Body of pancreas (tissue), 4 donors: ENCODE results near the gene GIT1. TPM values are rescaled to one million over a fixed set of nuclear protein-coding genes. Genes with fewer than 3 reads are reported as not detected.

ENCODE experiments used
- ATAC-seq: fragments of 150-250 bp; one replicate; pipeline ENCODE4 v1.9.1; 2016
- DNase-seq, 4 donors: peaks; one replicate each; pipeline ENCODE4 v3.0.0-alpha.2; 2019
- H3K27ac ChIP-seq, 4 donors: fragments of 200-600 bp; sonication (generic); 1 replicate in 3 of 4; 2 replicates in 1 of 4; pipeline versions ENCODE4 v1.5.1 to v1.6.1; 2016 to 2019; ENCODE audit warnings: mild to moderate bottlenecking in 1 of 4, mixed read lengths in 1 of 4, moderate library complexity in 1 of 4
- H3K27me3 ChIP-seq, 2 donors: fragments of 200-600 bp; sonication (generic); one replicate each; pipeline ENCODE4 v1.6.0; 2016; ENCODE audit warnings: mild to moderate bottlenecking in 1 of 2
- H3K36me3 ChIP-seq, 2 donors: fragments of 200-600 bp; sonication (generic); replicated peaks in 1 of 2; 2 replicates each; pipeline ENCODE4 v1.5.1; 2016; ENCODE audit warnings: low read depth in 2 of 2; ENCODE audit not compliant: insufficient read depth in 1 of 2
- H3K4me1 ChIP-seq: fragments of 200-600 bp; sonication (generic); one replicate; pipeline ENCODE4 v1.6.0; 2016
- H3K4me3 ChIP-seq, 2 donors: fragments of 200-600 bp; sonication (generic); 1 replicate in 1 of 2; 2 replicates in 1 of 2; pipeline ENCODE4 v1.5.1; 2016 to 2019
- H3K9me3 ChIP-seq, 3 donors: fragments of 200-600 bp; sonication (generic); 1 replicate in 2 of 3; 2 replicates in 1 of 3; pipeline ENCODE4 v1.5.1; 2016
- POLR2A ChIP-seq, 3 donors: fragments of 450-650 bp; IDR thresholded peaks; one replicate each; pipeline ENCODE4 v1.6.1; 2016; ENCODE audit warnings: antibody characterized with exemption in 3 of 3, mild to moderate bottlenecking in 2 of 3
- WGBS, 2 donors: methylation state at CpG; one replicate each; pipeline ENCODE4 v1.1.5; 2017; 5-methylcytosine and 5-hydroxymethylcytosine counted together
- intact Hi-C: fragments of 100-400 bp; cut with DNase I; formaldehyde crosslinking; loops from one replicate; pipeline ENCODE4 v1.15.1; 2023
- total RNA-seq, 2 donors: library from RNA; depleted of rRNA; stranded (reverse); fragments of >200 nt; gene quantifications; one replicate each; pipeline ENCODE4 v1.1.0, GENCODE V29; 2016
- TF ChIP-seq, protein P1 (sequence below), 7 experiments: fragments of 450-650 bp in 4 of 7; fragments of 200-600 bp in 3 of 7; sonication (generic) in 3 of 7; IDR thresholded peaks; one replicate each; pipeline ENCODE4 v1.5.1; 2016 to 2019; ENCODE audit warnings: antibody characterized with exemption in 7 of 7

The GIT1 gene
- total RNA-seq, 2 donors from 2014 or later = 26.7 to 34.3 TPM

DNA sequence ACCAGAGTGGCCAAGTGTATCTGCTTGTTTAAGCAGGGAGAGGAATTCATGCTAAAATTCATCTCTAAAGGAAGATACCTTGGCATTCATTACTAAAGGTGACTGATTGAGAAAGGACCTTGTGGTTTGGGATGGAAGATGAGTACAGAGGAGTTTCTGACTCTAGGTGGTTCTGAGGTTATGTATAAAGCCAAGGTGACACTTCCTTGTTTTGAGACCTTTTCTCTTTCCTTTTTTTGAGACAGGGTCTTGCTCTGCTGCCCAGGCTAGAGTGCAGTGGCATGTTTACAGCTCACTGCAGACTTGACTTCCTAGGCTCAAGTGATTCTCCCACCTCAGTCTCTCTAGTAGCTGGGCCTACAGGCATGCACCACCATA lies 31.7 kb downstream of the GIT1 start:
- TF ChIP-seq, protein P1, sequence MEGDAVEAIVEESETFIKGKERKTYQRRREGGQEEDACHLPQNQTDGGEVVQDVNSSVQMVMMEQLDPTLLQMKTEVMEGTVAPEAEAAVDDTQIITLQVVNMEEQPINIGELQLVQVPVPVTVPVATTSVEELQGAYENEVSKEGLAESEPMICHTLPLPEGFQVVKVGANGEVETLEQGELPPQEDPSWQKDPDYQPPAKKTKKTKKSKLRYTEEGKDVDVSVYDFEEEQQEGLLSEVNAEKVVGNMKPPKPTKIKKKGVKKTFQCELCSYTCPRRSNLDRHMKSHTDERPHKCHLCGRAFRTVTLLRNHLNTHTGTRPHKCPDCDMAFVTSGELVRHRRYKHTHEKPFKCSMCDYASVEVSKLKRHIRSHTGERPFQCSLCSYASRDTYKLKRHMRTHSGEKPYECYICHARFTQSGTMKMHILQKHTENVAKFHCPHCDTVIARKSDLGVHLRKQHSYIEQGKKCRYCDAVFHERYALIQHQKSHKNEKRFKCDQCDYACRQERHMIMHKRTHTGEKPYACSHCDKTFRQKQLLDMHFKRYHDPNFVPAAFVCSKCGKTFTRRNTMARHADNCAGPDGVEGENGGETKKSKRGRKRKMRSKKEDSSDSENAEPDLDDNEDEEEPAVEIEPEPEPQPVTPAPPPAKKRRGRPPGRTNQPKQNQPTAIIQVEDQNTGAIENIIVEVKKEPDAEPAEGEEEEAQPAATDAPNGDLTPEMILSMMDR (IDR thresholded peaks at IDR 0.05) = no peak
- TF ChIP-seq POLR2A (IDR thresholded peaks at IDR 0.05) = no peak
- Histone ChIP-seq H3K4me1 (peaks cover 27% of the 10 kb centered on the region), H3K27ac (no peak overlapping the region), H3K27me3 (no peaks in the 10 kb centered on the region), H3K36me3 (no peaks in the 10 kb centered on the region), H3K9me3 (no peaks in the 10 kb centered on the region), H3K4me3 (no peak overlapping the region)
- intact Hi-C loops = no loop called here
- DNase-seq = no peak
- no peak for ATAC-seq

DNA sequence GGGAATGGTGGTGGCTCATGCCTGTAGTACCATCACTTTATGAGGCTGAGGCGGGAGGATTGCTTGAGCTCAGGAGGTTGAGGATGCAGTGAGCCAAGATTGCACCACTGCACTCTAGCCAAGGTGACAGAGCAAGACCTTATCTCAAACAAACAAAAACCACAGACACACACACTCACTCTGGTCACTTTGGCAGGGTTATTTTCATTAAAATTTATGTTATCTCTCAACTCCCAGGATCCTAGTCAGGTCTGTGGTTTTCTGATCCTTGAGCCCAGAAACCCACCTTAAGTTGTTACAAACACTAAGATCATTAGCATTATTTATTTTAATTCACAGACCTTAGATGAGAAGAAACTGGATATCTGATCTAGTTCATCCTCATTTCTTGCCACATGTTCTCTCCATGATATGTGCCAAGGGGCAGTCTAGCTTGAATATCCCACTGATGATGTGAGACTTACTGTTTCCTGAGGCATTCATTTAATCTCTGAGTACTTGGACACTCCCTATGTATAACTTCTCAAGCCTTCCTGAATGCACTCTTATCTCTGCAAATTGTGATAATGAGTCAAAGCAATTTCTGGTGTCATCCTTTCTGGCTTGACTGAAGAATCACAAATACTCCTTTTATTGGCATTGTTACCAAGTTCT lies 32.2 kb downstream of the GIT1 start:
- WGBS, 2 donors = 87 to 92% methylated on average over 1 of the region's 1 CpG
- no peak for TF ChIP-seq POLR2A (IDR thresholded peaks at IDR 0.05)
- TF ChIP-seq, protein P1 (IDR thresholded peaks at IDR 0.05) = no peak
- H3K27ac ChIP-seq = no peak overlapping the region
- no peaks in the 10 kb centered on the region for H3K36me3 ChIP-seq
- intact Hi-C loops = no loop called here
- no peak overlapping the region for H3K4me3 ChIP-seq
- no peaks in the 10 kb centered on the region for H3K27me3 ChIP-seq
- H3K9me3 ChIP-seq = no peaks in the 10 kb centered on the region
- no peak for DNase-seq
- peaks cover 27% of the 10 kb centered on the region for H3K4me1 ChIP-seq
- ATAC-seq = no peak

DNA sequence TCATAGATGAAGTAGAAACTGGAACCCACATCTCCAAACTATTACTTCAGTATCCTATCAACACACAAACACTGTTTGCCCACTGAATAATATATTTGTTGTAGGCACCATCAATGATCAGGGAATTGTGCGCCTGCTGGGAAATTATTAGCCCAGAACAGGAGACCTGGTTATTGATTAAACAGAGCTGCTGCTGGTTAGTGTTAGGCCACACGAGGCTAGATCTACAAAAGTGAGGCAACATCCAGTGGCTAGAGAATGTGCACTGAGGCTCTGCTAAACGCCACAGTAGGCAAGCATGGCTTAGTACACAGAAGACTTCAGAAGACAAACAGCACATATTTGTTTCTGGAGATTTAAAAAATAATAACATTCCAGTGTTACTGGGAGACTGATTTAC lies 33.6 kb downstream of the GIT1 start:
- TF ChIP-seq, protein P1 (IDR thresholded peaks at IDR 0.05) = no peak
- TF ChIP-seq POLR2A (IDR thresholded peaks at IDR 0.05) = no peak
- Histone ChIP-seq H3K9me3 (no peaks in the 10 kb centered on the region), H3K4me1 (peaks cover 27% of the 10 kb centered on the region), H3K4me3 (no peak overlapping the region), H3K27me3 (no peaks in the 10 kb centered on the region), H3K36me3 (no peaks in the 10 kb centered on the region), H3K27ac (peak overlapping the region; percentile 4 to 57 (median 26))
- intact Hi-C loops = no loop called here
- ATAC-seq = peak; percentile 93
- DNase-seq = peak; percentile 52 to 78 (median 69)
- 10 to 18% methylated on average over 3 of the region's 3 CpGs for WGBS, 2 donors

DNA sequence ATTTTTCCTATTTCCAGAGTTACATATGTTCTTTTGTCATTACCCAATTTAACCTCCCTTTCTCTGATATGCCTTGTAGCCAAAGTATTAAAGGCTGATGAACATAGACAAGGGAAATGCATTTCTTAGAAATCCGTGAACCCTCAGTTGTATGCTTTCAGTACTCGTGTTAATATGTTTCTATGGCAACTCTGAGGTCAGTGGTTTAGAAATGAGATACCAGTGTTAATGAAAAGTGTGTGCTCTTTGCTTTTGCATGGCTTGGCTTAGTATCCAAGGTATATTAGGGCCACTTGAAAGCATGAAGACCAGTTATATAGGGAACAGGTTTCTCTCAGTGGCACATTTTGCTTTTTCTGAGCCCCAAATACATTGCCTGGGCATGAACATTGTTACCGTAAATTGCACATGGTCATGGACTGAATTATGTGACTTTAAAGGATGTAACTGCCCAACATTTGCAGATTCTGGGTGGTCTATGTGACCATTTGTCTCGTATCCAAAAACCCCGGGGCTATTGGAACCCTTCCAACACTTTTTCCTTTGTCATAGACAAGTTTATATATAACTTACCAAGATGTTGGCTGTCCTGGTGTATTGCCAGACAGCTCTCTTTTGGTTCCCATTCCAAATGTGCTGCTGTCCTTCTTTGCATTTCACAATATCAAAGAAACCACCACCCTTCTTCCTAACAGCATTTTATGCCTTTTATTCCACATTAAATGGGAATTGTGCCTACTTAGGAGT lies 40.1 kb downstream of the GIT1 start:
- Histone ChIP-seq H3K9me3 (no peaks in the 10 kb centered on the region), H3K36me3 (no peaks in the 10 kb centered on the region), H3K4me3 (no peak overlapping the region), H3K4me1 (peaks cover 7% of the 10 kb centered on the region), H3K27me3 (no peaks in the 10 kb centered on the region), H3K27ac (no peak overlapping the region)
- TF ChIP-seq POLR2A (IDR thresholded peaks at IDR 0.05) = no peak
- TF ChIP-seq, protein P1 (IDR thresholded peaks at IDR 0.05) = no peak
- ATAC-seq = peak; percentile 34
- no peak for DNase-seq
- intact Hi-C loops = no loop called here
- 26 to 30% methylated on average over 5 of the region's 5 CpGs for WGBS, 2 donors
